ENCODE data around the gene TSNAX.

DNA sequence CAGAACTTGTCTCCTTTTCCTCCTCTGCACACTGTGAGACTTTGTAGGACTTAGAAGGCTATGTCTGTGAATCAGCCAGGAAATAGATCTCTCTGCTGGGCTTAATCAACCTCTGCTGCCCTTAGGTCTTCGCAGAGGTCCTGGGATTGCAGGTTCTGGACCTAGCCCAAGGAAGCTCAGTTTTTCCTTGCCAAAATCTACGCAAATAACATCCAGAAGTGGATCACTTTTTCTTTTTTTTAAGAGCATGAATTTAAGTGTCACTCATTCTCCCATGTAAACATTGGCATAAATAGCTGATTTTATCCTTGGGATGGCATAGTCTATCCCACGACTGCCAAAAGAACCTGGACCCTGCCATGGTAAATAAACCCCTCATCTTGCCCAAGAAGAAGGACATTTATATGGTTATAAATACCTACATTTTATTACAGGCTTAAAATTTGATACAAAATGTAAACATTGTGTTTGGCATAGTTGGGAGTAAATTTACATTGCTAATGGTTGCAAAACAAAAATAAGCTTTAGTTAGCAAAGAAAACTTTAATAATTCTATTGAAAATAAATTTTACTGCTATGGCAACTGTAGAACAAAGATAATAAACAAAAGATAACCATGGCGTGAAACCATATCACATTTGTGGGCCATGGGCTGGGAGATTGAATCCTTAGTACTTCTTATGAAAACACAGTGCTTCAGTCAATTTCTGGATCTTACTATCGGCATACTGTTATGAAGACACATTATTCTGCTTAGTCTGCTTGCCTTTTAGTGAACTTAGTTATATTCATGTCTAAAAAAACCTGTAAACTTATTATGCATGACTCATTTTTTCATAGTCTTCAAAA lies 73.6 kb downstream of the TSNAX start:
- TF ChIP-seq, protein P1, sequence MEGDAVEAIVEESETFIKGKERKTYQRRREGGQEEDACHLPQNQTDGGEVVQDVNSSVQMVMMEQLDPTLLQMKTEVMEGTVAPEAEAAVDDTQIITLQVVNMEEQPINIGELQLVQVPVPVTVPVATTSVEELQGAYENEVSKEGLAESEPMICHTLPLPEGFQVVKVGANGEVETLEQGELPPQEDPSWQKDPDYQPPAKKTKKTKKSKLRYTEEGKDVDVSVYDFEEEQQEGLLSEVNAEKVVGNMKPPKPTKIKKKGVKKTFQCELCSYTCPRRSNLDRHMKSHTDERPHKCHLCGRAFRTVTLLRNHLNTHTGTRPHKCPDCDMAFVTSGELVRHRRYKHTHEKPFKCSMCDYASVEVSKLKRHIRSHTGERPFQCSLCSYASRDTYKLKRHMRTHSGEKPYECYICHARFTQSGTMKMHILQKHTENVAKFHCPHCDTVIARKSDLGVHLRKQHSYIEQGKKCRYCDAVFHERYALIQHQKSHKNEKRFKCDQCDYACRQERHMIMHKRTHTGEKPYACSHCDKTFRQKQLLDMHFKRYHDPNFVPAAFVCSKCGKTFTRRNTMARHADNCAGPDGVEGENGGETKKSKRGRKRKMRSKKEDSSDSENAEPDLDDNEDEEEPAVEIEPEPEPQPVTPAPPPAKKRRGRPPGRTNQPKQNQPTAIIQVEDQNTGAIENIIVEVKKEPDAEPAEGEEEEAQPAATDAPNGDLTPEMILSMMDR (IDR thresholded peaks at IDR 0.05) = no peak
- TF ChIP-seq EP300 (IDR thresholded peaks at IDR 0.05) (peak in 1 of 2 donors; percentile 29), POLR2A (IDR thresholded peaks at IDR 0.05) (no peak)
